HFF-Myc (cell line): ENCODE results near the gene PHPT1.

Source experiments
- DNase-seq: peaks from one replicate; pipeline ENCODE4 v3.0.0-alpha.2; 2011; ENCODE audit warnings: low read depth; ENCODE audit errors: extremely low read depth
- H3K4me3 ChIP-seq: replicated peaks from 2 replicates; pipeline ENCODE4 v1.5.1; 2011; ENCODE audit warnings: low read depth, mild to moderate bottlenecking, control low read depth, low read length
- CTCF ChIP-seq: IDR thresholded peaks from 2 replicates; pipeline ENCODE4 v1.5.1; 2012; ENCODE audit warnings: mild to moderate bottlenecking, low read depth, low read length, control low read depth; ENCODE audit errors: missing control alignments

Gene PHPT1

GRCh38 chr9:136805207-136805740 is 43.9 kb upstream of the PHPT1 start:
- no peak for TF ChIP-seq CTCF
- no peak for DNase-seq
- H3K4me3 ChIP-seq: no peak overlapping the region

GRCh38 chr9:136806067-136806466 is 43.1 kb upstream of the PHPT1 start:
- TF ChIP-seq CTCF: no peak
- no peak overlapping the region for H3K4me3 ChIP-seq
- no peak for DNase-seq

- DNase-seq: no peak
- no peak for TF ChIP-seq CTCF
- H3K4me3 ChIP-seq: peak overlapping the region; percentile 53
Observed at GRCh38 chr9:136806631-136807201, 42.5 kb upstream of the PHPT1 start.

- TF ChIP-seq CTCF: no peak
- no peak for DNase-seq
- peak within 1 kb of the TSS; percentile 53 for H3K4me3 ChIP-seq
Observed at GRCh38 chr9:136807281-136808074, 41.7 kb upstream of the PHPT1 start, which contains the start of gene RABL6. Gene RABL6 (plus strand): TSS chr9:136807948. CDS start chr9:136808197, 249 bp downstream.

- H3K4me3 ChIP-seq: peak overlapping the region; percentile 53
- no peak for TF ChIP-seq CTCF
- DNase-seq: no peak
Observed at GRCh38 chr9:136808075-136808805, 41.0 kb upstream of the PHPT1 start.

GRCh38 chr9:136808806-136809158 is 40.4 kb upstream of the PHPT1 start:
- TF ChIP-seq CTCF: no peak
- no peak for DNase-seq
- H3K4me3 ChIP-seq: peak overlapping the region; percentile 53
